HepG2 (cell line): ENCODE data around the gene THBS1.

Source experiments
- ATF6 ChIP-seq: sonication (generic); formaldehyde crosslinking; conservative IDR thresholded peaks from 2 replicates; pipeline ENCODE4 v1.4.0; 2020; ENCODE audit warnings: missing genetic modification reagents
- BRD4 ChIP-seq: sonication (generic); formaldehyde crosslinking; IDR thresholded peaks from 2 replicates; pipeline ENCODE4 v1.4.0; 2020; ENCODE audit warnings: missing genetic modification reagents
- EEA1 ChIP-seq: sonication (generic); formaldehyde crosslinking; IDR thresholded peaks from 2 replicates; pipeline ENCODE4 v1.5.1; 2020; ENCODE audit warnings: mild to moderate bottlenecking, missing genetic modification reagents, borderline replicate concordance
- EP300 ChIP-seq, 3 experiments: sonication (generic) in 1 of 3; formaldehyde crosslinking in 1 of 3; IDR thresholded peaks; 2 replicates each; pipeline versions ENCODE4 v1.5.1 to v1.6.1; 2011 to 2020; ENCODE audit warnings: low read depth in 2 of 3, low read length in 2 of 3, borderline replicate concordance in 1 of 3, improper control_type of control experiment in 1 of 3, mild to moderate bottlenecking in 1 of 3, missing genetic modification reagents in 1 of 3, moderate library complexity in 1 of 3
- EZH2 ChIP-seq: conservative IDR thresholded peaks from 2 replicates; pipeline ENCODE4 v1.6.1; 2012; ENCODE audit warnings: mild to moderate bottlenecking, low read depth, low read length, moderate library complexity
- FOSL1 ChIP-seq: sonication (generic); formaldehyde crosslinking; IDR thresholded peaks from 2 replicates; pipeline ENCODE4 v1.9.0; 2021; ENCODE audit warnings: missing genetic modification reagents, borderline replicate concordance
- KDM1A ChIP-seq: IDR thresholded peaks from 2 replicates; pipeline ENCODE4 v1.6.1; 2016; ENCODE audit warnings: missing compliant biosample characterization
- ZHX1 ChIP-seq: sonication (generic); formaldehyde crosslinking; IDR thresholded peaks from 2 replicates; pipeline ENCODE4 v1.8.1; 2022; ENCODE audit warnings: low read depth, mild to moderate bottlenecking, missing genetic modification reagents
- ZNF562 ChIP-seq: sonication (generic); formaldehyde crosslinking; IDR thresholded peaks from 2 replicates; pipeline ENCODE4 v1.8.0; 2022; ENCODE audit warnings: missing genetic modification reagents, borderline replicate concordance
- ZNF629 ChIP-seq: sonication (generic); formaldehyde crosslinking; conservative IDR thresholded peaks from 2 replicates; pipeline ENCODE4 v1.5.0; 2020; ENCODE audit warnings: missing genetic modification reagents

- TF ChIP-seq FOSL1 (CRISPR knock-in tag): no peak
- TF ChIP-seq ZNF629: no peak
- TF ChIP-seq KDM1A (CRISPR knock-in tag): no peak
- no peak for TF ChIP-seq BRD4 (CRISPR knock-in tag)
- no peak for TF ChIP-seq ATF6
- TF ChIP-seq EZH2: no peak
- no peak for TF ChIP-seq ZNF562 (CRISPR knock-in tag)
- no peak for TF ChIP-seq EP300 (IDR thresholded peaks at IDR 0.05; ENCODE audit: low read depth in 2 of 2, low read length in 2 of 2)
- TF ChIP-seq EP300 (CRISPR knock-in tag; IDR thresholded peaks at IDR 0.05; ENCODE audit: borderline replicate concordance): no peak
- no peak for TF ChIP-seq ZHX1 (CRISPR knock-in tag)
- no peak for TF ChIP-seq EEA1 (CRISPR knock-in tag)
These were observed 42.0 kb downstream of the THBS1 start for GRCh38 chr15:39622660-39623516.
